Stimulated activated CD8-positive, alpha-beta memory T cell treated with anti-CD3 and anti-CD28 coated beads, Interleukin-12 subunit alpha, Interleukin-12 subunit beta, amount 100 ng/mL, for 4 hours (primary cell): ENCODE results near the gene CLDN19.

Experiments used
- DNase-seq: peaks from one replicate; pipeline ENCODE4 v3.0.0-alpha.2; 2020; ENCODE audit warnings: low read depth

The CLDN19 gene

DNA sequence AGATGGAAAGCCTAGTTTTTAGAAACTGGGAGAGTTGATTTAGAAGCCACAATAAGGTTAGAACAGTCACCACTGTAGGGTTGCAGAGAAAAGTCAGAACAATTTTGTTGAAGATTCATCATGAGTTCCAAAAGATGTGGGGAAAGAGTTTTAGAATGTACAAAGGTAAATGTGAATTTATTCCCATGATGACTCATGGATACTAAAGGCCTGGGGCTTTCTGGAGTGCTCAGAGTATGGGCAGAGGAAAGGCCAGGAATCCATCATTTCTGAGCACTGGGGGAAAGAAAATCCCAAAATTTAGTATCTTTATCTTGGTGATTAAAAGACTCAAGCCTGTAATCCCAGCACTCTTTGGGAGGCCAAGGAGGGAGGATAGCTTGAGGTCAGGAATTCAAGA, 40.0 kb downstream of the CLDN19 start:
- DNase-seq, result no peak

DNA sequence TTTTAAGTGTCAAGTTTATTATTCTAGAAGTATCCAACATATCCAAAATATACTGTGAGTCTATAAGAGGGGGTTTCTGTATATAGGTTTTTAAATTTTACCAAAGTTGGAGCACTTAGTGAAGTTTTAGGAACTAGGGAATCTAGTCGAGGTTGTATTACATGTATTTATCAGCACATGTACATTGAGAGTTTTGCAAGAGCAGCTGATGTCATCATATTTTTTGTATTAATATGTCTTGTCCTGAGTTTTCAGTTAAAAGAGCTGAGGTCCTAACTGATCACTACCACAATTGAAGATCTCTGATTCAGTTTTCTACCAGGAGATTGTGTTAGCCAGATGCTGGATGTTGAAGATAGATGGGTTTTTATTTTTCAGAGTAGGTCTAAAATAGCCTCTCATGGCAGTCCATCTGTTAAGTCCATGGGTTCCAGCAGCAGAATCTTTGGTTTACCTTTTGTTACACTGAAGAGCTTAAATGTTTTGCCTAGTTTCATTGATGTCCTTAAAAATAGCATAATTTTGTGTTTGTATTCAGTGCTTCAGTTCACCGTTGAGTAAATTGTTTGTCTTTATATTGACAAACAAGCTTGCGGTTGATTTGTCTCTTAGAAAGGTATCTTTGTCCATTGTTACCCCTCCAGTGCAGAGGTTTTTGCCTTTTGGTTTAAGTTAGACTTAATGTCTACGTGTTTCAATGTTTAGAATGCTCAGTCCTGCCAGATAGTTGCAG, 41.8 kb downstream of the CLDN19 start:
- DNase-seq, result no peak

DNA sequence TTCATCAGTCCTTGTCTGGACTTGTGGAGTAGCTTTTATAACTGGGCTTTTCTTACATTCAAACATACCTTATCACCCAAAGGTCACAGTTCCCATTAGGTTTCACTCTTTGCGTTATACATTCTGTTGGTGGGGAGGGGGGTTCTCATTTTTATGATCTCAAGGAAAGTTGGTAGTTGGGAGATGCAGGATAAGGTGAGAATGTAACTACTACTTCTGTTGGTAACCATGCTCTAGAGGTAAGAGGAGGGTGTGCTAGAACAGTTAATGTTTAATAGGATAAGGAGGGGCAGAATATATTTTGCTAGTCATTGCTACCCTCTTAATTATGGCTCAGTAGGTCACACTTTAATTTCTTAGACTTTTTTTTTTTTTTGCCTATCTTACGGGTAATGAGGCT, 47.1 kb downstream of the CLDN19 start:
- DNase-seq, result no peak

DNA sequence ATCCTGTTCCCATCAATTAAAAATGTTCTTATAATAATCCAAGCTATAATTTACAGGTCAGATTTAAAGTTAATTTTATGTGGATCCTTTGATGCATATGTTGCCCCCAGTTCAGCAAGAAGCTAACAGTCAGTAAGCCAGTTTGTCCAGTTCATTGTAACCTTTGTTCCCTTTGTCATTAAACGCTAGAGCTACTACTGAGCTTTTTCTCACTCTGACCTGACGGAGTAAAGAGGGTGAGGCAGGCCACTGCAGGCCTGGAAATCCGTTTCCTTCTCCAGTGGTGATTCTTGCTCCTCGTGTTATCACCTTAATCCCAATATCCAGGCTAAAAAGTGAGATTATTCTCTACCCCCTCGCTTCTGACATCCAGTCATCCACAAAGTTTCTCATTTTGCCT, 47.6 kb downstream of the CLDN19 start:
- no peak for DNase-seq

DNA sequence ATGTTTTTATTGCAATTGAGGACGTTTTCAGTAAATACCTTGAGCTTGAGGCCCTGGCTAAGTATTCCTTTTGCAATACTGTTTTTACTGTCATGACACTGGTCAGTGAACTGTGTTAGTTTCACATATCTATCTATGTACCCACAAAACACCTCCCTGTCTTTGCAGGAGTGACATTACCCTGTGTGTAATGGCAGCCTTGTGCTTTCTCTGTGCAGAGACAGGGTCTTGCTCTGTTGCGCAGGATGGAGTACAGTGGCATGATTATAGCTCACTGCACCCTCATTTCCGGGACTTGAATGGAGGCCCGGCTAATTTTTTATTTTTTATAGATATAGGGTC, 48.9 kb downstream of the CLDN19 start:
- no peak for DNase-seq

DNA sequence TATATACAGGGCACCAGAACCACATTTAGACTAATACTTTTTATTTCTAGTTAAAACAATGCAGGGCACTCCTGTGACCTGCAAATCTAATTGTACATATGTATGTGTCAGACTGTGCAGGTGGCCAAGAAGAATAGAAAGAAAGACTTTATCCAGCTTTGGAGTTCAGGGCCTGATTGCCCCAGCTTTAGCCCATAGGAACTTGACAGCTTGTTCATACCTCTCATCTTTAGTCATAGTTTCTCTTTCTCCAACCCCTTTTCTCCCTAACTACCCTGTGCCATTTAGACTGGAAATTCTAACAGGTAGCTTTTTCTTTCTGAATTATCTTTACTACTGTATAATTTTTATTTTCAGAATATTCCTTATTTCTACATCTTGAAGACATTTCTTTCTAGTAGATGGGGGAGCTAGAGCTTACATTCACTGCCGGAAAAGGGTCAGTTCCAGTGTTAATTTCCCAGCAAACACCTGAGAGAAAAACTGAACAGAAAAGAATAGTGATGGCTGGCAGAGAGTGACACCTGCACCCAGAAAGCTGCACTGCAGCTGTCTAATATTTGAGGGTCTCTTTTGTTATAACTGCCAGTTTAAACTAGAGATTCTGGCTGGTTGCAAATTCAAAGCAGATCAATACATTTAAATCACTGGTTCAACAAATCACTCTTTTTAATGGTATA, 49.4 kb downstream of the CLDN19 start:
- no peak for DNase-seq

DNA sequence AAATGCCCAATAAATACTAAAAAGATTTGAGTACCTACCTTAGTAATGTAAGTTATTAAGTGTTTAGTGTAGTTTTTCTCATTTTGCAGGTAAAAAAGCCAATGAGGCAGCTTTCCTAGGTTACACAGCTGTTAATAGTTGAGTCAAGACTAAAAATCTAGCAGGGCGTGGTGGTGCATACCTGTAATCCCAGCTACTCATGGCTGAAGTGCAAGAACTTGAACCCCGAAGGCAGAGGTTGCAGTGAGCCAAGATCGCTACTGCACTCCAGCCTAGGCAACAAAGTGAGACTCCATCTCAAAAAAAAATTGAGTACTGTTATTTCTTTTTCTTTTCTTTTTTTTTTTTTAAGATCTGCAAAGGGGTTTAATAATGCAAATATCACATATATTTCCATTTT, 50.1 kb downstream of the CLDN19 start:
- no peak for DNase-seq

DNA sequence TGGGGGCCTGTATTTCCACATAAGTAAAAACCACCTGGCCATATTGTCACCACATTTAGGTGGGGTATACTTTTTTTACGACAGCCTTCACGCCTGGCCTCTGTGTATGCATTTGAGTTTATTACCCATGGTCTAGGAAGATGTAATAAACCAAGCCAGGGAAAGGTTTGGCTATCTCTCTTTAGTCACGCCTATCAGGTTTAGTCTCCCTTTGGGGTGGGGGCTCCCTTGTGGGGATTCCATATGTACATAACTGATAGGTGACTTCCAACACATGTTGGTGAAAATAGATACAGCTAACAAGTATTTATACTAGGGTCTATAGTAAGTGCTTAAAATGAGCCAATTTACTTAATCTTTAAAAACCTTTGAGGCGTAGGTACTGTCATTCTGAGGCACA, 53.6 kb downstream of the CLDN19 start:
- no peak for DNase-seq

DNA sequence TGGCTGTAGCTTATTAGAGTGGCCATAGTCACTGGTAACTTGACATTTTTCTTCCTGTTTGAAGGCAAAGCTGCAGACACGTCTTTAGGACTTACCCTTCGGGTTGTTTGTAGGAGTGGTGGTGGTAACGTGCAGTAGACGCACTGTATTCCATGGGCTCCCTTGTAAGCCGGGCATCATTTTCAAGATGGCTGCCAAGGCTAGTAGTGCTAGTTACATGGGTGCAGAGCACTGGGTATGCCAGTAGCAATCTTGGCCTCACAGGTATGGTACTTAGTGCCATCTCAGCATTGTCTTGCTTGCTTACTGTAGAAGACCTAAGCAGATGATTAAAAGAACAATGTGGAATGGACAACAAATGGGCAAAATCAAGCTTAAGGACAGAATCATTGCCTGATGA, 55.9 kb downstream of the CLDN19 start:
- DNase-seq, result no peak
